Measurements from ENCODE around the gene PHF13.
"Not testable (repeated sequence)": the region's sequence is repeated elsewhere in the genome, so short reads cannot be mapped to it uniquely, and the experiment has no call there.

PHF13 gene

DNA sequence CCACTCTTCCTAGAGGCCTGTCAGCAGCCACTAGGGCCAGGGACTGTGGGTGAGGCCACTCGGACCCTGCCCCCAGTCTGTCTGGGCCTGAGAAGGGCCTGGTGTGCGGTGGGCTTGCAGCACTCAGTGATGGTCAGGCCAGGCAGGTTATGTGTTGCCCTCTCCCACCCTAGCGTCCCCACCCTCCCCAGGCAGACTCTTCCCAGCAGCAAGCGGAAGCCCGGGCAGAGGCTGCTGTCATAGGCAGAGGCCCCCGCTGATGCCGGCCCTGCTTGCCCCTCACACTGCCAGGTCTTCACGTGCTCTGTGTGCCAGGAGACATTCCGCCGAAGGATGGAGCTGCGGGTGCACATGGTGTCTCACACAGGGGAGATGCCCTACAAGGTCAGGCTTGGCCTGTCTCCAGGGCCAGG lies 27.1 kb upstream of the PHF13 start:
- in situ Hi-C loops (cut with MboI; ENCODE audit: low sequenced_read_pairs), result no loop called here

DNA sequence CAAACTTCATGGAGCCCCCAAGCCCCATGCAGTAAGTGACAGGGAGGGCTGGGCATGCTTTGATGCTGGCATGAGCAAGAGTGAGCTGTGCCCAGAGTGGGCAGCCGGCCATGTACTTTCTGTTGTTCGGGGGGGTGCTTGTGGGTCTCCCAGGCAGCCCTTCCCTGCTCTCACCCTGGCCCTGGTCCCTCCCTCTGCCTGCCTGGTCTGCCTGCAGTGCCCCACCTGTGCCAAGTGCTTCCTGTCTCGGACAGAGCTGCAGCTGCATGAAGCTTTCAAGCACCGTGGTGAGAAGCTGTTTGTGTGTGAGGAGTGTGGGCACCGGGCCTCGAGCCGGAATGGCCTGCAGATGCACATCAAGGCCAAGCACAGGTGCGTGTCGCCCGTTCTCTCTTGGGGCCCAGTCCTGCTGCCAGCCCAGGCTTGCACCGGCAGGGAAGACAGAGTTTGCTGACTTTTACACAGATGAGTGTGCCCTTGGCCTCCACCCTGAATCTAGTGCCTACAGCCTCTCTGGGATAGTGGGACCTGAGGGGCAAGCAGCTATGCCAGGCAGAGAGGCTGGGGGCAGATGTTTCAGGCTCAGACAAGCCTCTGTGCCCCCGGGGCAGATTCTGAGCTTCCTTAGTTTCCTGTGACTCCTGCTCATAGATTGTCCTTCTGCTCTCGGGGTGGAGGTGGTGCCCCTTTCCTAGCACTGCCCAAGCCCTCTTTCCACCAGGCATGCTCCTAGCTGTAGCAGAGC lies 26.1 kb upstream of the PHF13 start:
- in situ Hi-C loops (cut with MboI; ENCODE audit: low sequenced_read_pairs), result no loop called here

DNA sequence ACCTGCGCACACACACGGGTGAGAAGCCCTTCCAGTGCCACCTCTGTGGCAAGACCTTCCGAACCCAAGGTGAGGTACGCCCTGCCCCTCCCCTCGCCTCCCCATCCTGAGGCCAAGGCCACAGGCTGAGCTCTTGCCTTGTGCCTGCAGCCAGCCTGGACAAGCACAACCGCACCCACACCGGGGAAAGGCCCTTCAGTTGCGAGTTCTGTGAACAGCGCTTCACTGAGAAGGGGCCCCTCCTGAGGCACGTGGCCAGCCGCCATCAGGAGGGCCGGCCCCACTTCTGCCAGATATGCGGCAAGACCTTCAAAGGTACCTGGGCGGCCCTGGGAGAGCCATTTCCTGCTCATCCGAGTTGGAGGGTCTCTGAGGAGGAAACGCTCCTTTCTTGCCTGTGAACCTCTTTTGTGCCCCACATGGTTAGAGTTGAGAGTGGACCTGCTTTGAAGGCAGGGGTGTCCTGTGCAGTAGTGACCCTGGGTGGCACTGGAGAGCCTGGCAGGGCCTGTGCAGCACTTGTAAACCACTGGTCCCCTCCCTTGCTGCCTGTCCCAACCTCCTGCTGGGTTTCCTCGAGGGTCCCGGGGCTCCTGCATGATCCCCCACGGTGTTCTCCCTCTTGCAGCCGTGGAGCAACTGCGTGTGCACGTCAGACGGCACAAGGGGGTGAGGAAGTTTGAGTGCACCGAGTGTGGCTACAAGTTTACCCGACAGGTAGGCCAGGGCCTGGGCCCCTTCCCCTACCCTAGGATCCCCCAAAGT lies 25.2 kb upstream of the PHF13 start:
- in situ Hi-C loops (cut with MboI; ENCODE audit: low sequenced_read_pairs), result no loop called here

DNA sequence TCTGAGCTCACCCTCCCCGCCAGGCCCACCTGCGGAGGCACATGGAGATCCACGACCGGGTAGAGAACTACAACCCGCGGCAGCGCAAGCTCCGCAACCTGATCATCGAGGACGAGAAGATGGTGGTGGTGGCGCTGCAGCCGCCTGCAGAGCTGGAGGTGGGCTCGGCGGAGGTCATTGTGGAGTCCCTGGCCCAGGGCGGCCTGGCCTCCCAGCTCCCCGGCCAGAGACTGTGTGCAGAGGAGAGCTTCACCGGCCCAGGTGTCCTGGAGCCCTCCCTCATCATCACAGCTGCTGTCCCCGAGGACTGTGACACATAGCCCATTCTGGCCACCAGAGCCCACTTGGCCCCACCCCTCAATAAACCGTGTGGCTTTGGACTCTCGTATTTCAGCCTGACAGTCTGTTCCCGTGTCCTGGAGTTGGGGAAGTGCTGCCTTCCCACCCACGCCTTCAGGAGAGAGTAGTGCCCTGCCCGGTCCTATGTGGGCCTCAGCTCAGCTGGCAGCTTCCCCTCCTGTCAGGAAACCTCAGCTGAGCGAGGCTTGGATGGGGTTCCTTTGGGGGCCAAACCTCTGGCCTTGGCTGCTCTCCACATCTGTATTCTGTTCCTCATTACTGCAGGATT lies 24.5 kb upstream of the PHF13 start:
- in situ Hi-C loops (cut with MboI; ENCODE audit: low sequenced_read_pairs), result no loop called here

DNA sequence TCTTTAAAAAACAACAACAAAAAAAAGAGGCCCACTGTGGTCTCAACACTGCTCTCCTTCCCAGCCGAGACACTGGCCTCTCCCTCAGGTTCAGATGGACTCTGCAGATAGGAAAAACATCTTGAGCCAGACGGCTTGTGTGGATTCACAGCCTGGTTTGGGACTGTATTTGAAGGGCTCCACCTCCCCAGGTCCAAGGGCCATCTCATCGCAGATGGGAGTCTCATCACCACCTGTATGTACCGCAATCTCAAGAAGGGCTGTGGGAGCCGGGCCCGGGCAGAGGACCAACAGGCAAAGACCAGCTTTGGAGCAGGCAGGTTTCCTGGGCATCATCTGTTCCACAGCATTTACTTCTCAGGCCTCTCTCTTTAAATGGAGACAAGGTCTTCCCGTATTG lies 23.5 kb upstream of the PHF13 start:
- in situ Hi-C loops (cut with MboI; ENCODE audit: low sequenced_read_pairs), result no loop called here

DNA sequence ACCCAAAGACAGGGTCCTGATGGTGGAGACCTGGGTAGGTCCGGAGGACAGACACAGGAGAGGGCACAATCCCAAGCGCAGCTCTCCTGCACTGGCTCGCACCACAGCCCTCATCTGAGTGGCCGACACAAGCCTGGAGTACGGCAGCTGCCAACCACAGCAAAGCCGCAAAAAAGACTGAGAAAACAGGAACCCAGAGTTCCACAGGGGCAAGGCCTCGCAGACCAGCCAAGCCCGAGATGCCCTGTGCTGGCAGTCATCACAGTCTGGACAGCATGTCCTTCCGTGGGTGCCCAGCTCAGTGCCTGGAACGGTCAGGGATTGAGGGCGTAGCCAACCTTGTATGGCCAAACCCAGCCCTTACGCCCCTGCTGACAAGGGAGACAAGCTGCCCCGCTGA lies 22.3 kb upstream of the PHF13 start:
- in situ Hi-C loops (cut with MboI; ENCODE audit: low sequenced_read_pairs), result no loop called here

DNA sequence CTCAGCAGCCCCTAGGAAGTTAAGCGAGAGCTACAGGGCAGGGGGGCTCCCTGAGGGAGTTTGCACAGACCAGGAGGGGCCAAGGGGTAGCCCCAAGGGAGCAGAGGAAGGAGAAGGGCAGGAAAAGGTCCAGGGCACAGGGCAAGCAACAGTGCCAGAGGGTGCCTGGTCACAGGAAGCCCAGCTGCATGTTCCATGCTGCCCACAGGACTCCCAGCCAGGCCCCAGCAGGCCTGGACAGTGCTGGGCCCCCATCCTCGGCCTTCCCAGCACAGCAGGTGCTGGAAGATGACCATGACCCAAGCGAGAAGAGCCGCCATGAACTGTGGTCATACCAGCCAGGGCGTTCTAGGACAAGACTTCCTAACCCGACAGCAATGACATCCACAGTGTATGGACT lies 21.9 kb upstream of the PHF13 start:
- in situ Hi-C loops (cut with MboI; ENCODE audit: low sequenced_read_pairs), result no loop called here

DNA sequence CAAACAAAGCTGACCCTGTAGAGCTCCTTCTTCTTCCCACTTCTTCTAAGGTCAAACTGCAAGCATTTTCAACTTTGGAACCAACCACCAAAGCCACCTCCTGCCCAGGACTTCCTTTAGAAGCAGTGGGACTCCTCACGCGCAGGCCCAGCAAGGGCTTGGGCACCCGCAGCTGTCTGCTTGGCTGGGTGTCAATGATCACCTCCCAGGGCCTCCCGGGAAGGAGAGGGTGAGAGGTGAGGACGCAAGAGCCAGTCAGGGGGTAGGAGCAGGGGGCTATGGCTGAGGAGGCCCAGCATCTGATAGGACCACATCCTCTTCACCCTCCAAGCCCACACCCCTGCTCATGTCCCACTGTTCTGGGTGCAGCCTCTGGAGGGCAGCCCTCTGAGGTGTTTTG lies 21.1 kb upstream of the PHF13 start:
- in situ Hi-C loops (cut with MboI; ENCODE audit: low sequenced_read_pairs), result no loop called here

DNA sequence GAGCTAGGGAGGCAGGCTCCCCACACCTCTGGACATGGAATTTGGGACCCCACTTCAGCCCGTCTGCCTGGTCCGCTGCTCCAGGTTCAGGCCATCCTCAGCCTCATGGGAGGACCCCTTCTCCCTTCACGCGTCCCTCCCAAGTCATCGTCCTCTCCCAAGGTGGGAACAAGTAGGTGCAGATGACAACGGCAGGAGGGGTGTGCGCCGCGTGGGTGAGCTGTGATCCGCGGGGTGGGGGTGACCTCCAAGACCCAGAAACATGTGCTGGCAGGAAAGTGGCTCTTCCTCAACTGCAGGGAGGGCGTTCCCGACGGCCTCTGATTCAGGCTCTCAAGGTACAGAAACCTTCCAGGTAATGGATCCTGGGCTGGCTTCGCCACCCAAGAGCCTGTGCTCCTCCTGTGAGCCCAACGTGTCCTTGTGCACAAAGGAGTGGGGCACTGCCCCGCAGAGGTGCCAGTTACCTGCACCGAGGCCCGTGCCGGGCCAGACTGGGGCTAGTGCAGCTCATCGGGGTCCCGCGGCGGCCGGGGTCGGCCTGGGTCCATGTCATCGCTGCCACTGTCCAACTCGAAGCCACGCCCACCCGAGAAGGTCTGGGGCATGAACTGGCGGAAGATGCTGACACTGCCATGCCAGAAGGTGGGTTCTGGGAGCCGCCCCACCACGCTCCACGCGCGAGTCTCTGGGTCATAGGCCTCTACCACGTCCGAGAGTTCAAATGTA lies 20.5 kb upstream of the PHF13 start:
- in situ Hi-C loops (cut with MboI; ENCODE audit: low sequenced_read_pairs), result no loop called here

DNA sequence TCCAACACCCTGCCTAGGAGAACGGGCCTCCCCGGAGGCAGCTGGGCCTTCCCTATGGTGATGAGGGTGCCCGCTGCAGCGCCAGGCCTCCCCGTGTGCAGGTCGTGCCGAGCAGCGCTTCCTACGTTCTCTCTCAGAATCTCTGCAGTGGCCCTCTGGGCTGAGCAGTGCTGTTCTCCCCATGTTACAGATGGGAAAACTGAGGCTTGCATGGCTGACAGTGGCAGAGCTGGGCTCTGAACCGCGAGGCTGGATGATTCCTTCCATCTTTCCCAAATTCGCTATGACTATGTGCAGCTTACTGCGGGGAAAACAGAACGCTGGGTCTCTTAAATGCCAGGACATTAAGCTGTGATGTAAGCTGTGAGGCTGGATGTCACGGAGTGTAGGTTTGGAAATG lies 19.7 kb upstream of the PHF13 start:
- in situ Hi-C loops (cut with MboI; ENCODE audit: low sequenced_read_pairs), result no loop called here

DNA sequence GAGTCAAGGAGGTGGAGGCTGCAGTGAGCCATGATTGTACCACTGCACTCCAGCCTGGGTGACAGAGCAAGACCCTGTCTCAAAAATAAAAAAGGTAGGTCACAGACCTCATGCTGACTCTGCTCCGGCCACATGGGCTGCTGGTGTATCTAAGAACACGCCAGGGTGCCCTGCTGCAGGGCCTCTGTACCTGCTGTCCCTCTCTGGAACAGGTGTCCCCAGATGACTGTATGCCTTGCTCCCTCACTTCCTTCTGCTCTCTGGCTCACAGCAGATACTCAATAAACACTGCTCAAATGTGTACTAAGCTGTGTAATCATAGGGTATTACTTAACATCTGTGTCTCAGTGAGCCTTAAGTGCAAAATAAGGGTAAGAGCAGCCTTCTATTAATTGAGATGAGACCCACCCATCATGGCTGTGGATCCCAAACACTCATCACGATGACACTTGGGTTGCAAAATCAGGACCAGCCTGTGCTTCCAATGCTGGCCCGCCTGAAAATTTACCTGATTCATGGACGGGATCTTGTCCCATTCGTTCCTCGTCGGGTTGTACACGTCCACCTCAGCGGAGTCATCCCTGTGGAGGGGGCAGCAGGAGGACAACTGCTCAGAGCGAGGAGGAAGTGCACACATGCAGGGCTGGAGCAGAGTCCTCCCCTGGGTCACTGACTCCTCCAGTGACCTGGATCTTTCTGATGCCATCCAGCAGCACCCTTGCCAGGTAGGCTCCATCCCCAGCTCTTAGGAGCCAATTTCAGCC lies 18.4 kb upstream of the PHF13 start:
- in situ Hi-C loops (cut with MboI; ENCODE audit: low sequenced_read_pairs), result no loop called here

DNA sequence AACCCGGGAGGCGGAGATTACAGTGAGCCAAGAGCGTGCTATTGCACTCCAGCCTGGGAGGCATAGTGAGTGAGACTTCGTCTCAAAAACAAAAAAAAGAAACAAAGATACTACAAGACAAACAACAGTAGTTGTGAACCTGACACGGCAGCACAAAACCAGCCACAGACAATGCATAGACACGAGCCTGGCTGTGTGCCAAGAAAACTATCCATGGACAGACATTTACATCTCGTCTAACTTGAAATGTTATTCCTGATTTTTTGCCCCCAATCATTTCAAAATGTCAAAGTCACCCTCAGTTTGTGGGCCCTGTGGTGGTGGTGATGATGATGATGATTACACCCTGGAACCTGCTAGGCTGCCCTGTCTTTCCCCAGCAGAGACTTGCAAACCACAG lies 17.2 kb upstream of the PHF13 start:
- in situ Hi-C loops (cut with MboI; ENCODE audit: low sequenced_read_pairs), result no loop called here

DNA sequence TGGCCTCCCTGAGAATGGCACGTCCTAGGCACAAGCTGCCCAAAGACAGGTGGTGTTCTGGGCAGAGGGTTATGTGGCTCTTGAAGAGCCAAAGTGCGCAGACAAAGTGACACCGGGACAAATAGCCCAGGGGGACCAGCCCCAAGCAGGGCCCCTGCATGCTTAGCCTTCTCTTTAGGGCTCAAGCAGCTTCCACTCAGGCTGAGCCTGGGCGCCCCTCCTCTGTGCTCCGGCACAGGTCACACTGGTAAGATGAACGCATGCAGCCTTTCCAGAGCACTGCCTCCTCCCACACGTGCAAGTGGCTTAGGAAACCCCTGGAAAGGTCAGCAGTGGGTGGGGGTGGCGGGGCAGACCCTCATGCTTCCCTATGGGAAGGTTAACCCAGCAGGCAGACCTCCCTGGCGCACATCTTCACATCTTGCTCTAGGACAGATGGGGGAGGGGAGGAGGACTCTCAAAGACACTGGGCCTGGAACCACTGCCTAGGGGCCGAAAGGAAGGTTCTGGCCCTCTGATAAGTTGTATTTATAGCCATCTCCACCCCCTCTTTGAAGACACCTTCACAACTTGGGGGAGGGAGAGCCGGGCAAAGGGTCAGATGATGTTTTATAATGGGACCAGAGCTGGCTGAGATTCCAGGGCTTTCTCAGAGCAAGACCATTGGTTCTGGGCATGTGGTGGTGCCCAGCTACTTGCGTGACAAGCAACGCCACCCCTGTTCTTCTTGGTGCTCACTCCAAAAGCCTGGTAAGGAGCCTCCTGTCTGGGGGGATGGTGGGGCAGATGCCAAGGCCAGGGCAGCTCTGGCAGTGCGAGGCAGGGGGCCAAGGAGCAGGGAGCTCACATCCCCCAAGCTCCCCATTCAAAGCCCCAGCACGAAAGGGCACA lies 16.4 kb upstream of the PHF13 start:
- in situ Hi-C loops (cut with MboI; ENCODE audit: low sequenced_read_pairs), result no loop called here

DNA sequence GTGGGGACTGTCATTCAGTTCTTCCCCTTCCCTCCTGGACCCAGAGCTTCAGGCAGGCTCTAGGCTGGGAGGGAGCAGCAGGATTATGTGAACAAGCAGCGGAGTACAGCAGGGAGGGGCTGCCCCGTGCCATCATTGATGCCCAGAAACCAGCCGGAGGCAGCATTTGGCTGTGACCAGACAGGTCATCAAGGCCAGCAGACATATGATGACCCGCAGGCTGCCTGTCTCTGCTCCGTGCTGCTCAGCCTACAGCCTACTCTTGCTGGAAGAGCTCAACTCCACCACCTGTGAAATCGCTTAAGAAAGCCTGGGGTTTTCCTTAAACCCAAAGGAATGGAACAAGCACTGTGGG lies 15.8 kb upstream of the PHF13 start:
- in situ Hi-C loops (cut with MboI; ENCODE audit: low sequenced_read_pairs), result no loop called here

DNA sequence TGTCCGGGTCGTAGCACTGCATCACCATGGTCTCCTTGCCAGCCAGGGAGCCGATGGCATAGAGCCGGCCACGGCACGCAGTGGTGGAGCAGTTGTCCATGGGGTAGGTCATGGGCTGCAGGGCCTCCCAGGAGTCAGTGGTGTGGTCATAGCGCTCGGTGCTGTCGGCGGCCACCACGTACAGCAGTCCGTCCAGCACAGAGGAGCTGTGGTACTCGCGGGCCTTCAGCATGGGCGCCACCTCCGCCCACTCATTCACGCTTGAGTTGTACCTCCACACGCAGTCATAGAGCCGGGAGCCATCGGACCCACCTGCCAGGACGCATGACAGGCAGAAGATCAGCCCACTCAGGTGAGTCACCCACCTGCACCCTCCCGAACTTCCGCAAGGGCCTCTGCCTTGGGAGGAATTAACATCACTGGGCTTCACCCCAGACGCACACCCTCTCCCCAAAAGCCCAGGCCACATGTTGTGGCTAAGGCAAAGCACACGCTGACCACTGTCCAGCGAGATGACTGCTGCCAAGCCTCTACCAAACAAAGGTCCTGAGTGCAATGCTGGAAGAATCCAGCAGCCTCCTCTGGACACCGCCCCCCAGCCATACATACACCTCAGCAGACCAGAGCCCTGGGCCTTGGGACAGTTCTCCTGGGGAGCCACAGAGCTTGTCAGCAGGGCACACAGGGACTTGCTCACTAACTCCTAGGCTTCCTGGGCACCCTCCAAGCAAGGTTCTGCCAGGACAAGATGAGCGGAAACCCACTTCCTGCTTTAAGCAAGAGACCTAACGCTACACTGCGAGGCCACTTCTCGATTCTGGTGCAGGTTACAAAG lies 14.2 kb upstream of the PHF13 start:
- in situ Hi-C loops (cut with MboI; ENCODE audit: low sequenced_read_pairs), result no loop called here

DNA sequence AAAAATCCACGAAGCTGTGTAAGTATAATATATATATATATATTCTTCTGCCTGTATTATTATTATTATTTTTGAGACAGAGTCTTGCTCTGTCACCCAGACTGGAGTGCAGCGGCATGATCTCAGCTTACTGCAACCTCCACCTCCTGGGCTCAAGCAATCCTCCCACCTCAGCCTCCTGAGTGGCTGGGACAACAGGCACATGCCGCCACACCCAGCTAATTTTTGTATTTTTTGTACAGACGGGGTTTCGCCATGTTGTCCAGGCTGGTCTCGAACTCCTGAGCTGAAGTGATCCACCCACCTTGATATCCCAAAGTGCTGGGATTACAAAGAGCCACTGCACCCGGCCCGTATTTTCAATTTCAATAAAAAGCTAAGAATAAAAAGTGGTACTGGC lies 13.5 kb upstream of the PHF13 start:
- in situ Hi-C loops (cut with MboI; ENCODE audit: low sequenced_read_pairs), result not testable (repeated sequence)

DNA sequence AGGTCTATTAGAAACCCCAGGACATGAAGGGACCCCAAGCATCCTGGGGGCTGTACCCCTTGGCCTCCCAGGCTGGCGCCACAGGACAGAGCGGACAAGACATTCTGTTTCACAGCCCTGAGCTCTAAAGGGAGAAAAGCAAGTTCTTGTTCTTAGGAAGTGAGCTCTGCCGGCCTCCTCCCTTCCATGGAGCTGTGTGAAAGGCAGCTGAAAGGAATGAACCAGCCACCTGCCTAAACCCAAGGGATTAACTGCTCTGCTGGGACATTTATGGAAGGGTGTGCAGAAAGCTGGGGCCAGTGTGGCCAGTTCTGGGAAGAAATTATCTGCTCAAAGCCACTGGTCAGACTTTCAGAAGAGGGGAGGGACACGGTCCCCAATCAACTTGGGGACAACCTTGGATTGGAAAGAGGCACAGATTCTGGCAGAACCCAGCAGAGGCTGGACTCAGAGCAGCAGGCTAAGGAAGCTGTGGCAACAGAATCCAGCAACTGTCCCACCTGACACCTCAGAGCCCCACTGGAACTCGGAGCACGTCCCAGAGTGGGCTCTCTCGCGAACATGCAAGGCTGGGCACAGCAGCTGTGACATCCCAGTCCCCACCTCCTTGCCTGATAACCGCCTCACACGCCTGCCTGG lies 13.0 kb upstream of the PHF13 start:
- in situ Hi-C loops (cut with MboI; ENCODE audit: low sequenced_read_pairs), result no loop called here

Measured in HL-60/S4 (cell line).